GM18861 (cell line): ENCODE measurements around the gene SMIM27.
A peak's percentile ranks its signal among the peaks of the same experiment; 100 is the strongest.

Source experiments
- ATAC-seq: cut with Tn5 transposase; IDR thresholded peaks from one replicate; pipeline ENCODE4 v1.9.1; 2021; ENCODE audit not compliant: unreplicated experiment

SMIM27 gene

GRCh38 chr9:32554107-32554506 lies 2.0 kb downstream of the SMIM27 start:
- ATAC-seq = no peak

GRCh38 chr9:32554591-32554990 lies 2.5 kb downstream of the SMIM27 start:
- no peak for ATAC-seq

DNA sequence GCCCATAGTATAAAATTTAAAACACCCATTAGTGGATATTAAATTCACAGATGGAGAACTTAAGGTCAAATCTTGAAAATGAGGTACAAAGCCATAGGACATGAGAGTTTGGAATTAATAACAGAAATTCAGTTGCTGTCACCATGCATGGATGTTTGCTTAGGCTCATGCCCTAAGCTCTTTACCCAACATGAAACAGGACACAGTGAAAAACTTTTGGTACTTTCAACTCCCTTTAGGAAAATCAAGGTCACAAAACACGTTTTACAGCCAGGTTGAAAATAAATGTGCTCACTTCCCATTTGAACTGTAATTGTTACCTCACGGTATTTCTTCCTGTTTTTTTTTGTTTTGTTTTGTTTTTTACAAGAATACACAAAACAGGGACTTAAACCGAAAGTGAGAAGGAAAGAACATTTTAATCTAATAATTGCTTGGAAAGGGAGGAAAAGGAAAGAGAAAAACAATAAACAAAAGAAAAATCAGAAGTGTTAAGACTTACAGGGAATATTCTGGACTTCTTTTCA lies 6.3 kb downstream of the SMIM27 start:
- no peak for ATAC-seq

- no peak for ATAC-seq
These were observed 13.8 kb downstream of the SMIM27 start for GRCh38 chr9:32565967-32566366.

- ATAC-seq = no peak
These were observed 14.6 kb downstream of the SMIM27 start for GRCh38 chr9:32566770-32567169.

DNA sequence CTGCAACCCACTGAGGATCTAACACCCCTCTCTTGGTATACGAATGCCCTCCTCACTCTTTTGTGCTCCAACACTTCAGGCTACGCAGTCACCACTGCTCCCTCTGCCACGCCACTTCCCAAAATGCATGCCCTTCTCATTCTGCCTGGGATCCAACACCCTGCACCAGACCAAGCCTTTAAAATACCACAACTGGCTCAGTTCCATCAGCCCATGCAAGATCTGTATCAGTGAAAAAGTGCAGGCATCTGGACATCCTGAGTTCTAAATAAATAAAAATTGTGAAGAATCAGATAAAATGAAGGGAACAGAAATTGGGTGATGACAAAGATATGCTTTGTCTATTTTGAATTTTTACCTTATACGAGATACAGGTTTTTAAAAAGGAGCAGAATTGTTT lies 18.1 kb downstream of the SMIM27 start:
- no peak for ATAC-seq

DNA sequence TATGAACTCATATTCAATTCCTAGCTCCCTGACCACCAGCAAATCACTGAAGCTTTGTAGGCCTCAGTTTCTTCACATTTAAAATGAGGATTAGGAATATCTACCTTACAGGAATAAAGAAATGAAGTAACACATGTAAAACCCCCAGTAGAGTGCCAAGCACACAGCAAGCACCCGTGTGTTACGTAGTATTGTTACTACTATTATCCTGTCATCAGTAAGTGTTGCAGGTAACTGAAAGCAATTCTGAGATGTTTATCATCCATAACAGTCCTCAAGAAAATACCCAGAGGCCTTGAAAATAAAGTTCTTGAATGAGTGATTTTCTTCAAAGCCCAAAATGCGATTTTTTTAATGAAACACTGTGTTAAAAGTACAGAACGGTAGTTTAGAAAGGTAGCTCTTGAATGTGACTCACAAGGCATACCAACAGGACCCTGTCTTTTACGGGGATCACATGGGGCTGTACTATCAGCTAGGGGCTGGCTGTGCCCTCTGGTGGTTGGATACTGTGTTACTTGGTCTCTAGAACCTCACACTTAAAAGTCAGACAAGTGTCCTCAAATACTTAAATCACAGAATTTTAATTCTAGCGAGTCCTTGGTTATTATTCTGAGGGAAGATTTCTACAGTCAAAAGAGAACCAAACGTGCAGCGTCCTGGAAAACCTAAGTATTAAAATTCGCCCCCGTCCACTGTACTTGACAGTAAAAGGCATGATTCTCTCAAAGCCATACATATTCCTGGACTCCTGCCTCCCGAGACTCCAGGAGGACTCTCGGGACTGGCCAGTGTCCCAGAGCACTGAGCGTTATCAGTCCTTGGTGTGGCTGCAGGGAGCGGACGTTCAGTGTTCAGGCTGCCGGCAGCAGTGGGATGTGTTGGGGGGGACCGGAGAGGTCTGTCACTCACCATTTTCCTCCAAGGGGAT lies 20.1 kb downstream of the SMIM27 start:
- ATAC-seq = peak; percentile 84

GRCh38 chr9:32572900-32573523 lies 20.9 kb downstream of the SMIM27 start, which contains the start of gene NDUFB6:
Gene NDUFB6 (minus strand): TSS chr9:32573159. CDS start chr9:32573060, 99 bp downstream.
- ATAC-seq = peak; percentile 86

DNA sequence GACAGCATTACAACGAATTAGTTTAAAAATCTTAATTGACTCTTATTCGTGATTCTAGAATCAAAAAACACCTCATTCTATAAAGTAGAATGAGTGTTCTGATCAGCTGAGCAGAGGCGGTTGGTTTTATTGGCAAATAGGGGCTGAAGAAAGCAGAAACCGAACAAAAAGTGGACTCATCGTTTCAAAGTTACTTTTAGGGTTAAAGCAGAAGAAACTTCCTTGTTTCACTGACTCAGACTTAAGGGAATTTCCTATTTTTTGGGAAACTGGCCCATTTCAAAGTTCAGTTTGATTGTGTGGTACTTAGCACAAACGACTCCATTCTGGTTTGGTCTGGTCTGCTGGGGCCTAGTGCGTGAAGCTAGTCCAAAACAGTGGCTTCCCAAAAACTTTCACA lies 21.7 kb downstream of the SMIM27 start:
- ATAC-seq = no peak

DNA sequence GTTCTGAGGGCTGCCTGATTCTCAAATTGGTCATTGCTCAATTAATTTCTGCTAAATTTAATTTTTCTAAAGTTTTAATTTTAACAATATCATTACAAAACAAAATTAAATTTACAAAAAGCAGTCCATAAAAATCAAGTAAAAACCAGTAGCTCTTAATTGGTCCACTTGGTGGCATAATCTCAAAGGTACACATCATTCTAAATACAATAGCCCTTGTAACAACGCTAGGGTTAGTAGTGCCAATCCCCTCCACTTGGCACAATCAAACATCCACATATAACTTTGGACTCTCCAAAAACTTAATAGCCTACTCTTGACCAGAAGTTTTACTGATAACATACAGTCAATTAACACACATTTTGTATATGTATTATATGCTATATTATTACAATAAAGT lies 22.7 kb downstream of the SMIM27 start:
- ATAC-seq = no peak

DNA sequence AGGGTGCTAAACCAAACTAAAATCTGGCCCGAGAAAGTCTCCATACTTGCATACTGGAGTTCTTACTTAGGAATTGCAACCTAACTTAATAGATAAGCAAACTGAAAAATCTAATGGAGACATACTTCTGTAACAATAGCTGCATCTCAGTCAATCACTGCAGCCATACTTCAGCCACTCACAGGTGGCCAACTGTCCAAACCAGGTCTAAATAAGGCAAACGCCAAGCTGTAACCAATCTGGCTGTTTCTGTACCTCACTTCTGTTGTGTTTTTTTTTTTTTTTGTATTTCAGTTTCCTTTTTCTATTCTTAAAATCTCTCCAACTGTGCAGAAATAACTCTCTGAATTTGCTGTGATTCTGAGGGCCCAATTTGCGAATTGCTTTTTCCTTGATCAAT lies 25.2 kb downstream of the SMIM27 start:
- ATAC-seq = no peak

GRCh38 chr9:32578976-32579375 lies 26.8 kb downstream of the SMIM27 start:
- ATAC-seq = no peak

DNA sequence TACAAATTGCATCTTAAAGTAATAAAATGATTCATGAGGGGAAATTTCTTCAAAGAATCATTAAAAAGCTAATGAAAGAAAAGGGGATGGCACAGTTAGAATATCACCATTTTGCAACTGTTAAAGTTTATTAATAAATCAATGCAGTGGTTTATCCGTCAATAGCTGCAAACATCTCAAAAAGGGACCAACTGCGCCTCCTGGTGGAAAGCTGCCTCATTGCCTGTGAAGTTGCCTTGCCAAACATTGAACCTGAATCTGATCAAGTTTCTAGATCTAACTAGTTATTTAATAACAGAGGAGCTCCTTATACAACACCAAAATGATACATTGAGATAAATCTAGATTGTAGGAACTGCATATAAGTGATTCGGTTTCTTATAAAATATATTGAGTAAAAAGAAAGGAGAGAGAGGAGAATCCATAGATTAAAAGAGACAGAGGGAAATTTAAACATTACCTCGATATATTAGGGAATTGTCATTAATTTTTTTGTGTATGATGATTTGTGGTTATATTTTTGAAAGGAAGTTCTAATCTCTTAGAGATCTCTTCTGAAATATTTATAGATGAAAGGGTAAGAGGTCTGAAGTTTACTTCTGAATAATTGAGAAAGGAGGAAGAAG lies 27.7 kb downstream of the SMIM27 start:
- no peak for ATAC-seq

DNA sequence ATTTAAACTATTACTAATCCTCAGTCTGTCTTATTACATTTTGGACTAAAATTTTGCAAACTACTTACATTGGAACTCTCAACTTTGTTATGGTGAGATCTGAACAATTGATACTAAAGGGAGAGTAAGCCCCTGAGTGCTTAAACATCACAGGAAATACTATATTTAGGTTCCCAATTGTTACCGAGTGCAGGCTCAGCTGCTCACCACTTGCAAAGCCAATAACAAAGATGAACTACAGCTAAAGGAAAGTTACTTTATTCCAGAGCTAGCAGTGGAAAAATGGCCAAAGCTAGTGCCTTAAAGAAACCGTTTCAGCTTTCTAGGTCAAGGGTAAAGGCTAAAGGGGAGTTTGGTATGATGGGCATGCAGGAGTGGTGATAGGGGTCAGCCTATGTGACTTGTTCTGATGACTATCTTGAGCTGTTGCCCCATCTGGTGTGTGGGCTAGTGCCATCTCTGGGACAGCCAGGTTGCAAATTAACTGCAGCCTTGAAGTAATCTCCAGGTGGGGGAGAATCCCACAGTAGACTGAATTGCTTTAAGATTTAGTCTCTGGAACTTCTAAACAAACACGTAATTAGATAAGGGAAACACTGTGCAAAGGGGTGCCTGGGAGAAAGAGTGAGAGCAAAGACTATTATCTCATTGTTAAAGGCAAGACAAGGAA lies 28.6 kb downstream of the SMIM27 start:
- no peak for ATAC-seq

GRCh38 chr9:32581512-32582143 lies 29.5 kb downstream of the SMIM27 start:
- ATAC-seq = no peak

DNA sequence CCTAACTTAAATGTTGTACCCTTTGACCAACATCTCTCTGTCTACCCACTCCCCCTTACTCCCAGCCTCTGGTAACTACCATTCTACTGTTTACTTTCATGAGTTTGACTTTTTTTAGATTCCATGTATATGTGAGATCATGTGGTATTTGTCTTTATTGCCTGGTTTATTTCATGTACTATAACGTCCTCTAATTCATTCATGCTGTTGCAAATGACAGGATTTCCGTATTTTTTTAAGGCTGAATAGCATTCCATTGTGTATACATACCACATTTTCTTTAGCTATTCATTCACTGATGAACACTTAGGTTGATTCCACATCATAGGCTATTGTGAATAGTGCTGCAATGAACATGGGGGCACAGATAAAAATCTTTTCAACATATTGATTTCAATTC lies 32.7 kb downstream of the SMIM27 start:
- no peak for ATAC-seq

GRCh38 chr9:32587901-32588300 lies 35.8 kb downstream of the SMIM27 start:
- ATAC-seq = no peak

- ATAC-seq = no peak
These were observed 37.1 kb downstream of the SMIM27 start for GRCh38 chr9:32589083-32589723.

DNA sequence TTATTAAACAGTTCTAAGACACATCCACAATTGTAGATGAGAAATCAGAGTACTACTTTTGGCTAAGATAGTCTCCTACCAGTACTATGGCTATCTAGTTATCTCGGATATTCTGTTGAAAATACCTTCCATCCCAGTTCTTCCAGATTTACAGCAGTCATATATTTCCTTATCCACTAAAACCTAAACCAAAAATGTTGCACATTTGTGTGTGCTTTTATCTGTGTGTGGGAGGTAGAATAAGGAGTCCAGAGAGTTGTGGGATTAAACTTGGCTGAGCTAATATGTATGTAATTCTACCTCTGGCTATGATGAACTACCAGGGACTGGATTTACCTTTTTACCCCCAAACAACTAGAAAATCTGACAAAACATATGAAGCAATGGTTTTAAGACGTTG lies 38.3 kb downstream of the SMIM27 start:
- no peak for ATAC-seq

DNA sequence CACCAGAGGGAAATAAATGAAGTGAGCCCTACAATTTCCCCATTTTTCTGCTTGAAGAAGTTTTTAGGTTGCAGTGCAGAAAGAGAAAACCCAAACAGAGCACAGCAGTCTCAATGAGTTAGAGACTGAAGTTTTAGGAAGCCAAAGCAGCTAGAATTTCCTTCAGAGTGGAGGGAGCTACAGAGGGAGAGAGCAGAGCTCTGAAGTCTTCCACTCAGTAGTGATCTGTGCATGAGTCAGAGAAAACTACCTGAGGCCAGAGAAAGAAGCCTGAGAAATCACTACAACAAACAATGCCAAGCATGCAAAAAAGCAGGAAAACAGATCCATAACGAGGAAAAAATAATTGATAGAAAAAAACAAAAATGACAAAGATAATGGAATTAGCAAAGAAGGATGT lies 38.8 kb downstream of the SMIM27 start:
- no peak for ATAC-seq
